Heart left ventricle (tissue), 16 donors: ENCODE measurements around the gene SEC24B. TPM values are rescaled to one million over a fixed set of nuclear protein-coding genes. Genes with fewer than 3 reads are reported as not detected.
A peak's percentile ranks its signal among the peaks of the same experiment; 100 is the strongest.

Experiments used
- ATAC-seq, 4 donors: fragments of 200-7000 bp; cut with Tn5 transposase; one replicate each; pipeline ENCODE4 v1.9.1; 2020 to 2022; ENCODE audit warnings: moderate library complexity in 4 of 4, mild to moderate bottlenecking in 3 of 4, moderate number of reproducible peaks in 1 of 4
- DNase-seq, 5 donors: peaks; one replicate each; pipeline ENCODE4 v3.0.0-alpha.2; 2020
- H3K27ac ChIP-seq, 12 donors: fragments of 200-600 bp; sonication (generic) in 4 of 12; one replicate each; pipeline versions ENCODE4 v1.5.0 to v1.8.0; 2016 to 2022; ENCODE audit warnings: mild to moderate bottlenecking in 2 of 12
- H3K27me3 ChIP-seq, 9 donors: fragments of 200-600 bp; sonication (generic) in 2 of 9; one replicate each; pipeline versions ENCODE4 v1.5.1 to v1.8.0; 2016 to 2022; ENCODE audit warnings: mild to moderate bottlenecking in 3 of 9
- H3K36me3 ChIP-seq, 9 donors: fragments of 200-600 bp; sonication (generic) in 2 of 9; one replicate each; pipeline versions ENCODE4 v1.5.0 to v1.8.0; 2018 to 2022; ENCODE audit warnings: mild to moderate bottlenecking in 2 of 9
- H3K4me1 ChIP-seq, 12 donors: fragments of 200-600 bp; sonication (generic) in 4 of 12; one replicate each; pipeline versions ENCODE4 v1.5.0 to v1.8.0; 2016 to 2022; ENCODE audit warnings: mild to moderate bottlenecking in 3 of 12
- H3K4me3 ChIP-seq, 12 donors: fragments of 200-600 bp; sonication (generic) in 4 of 12; one replicate each; pipeline versions ENCODE4 v1.5.0 to v1.8.0; 2017 to 2022; ENCODE audit warnings: mild to moderate bottlenecking in 9 of 12, moderate library complexity in 4 of 12
- H3K9me3 ChIP-seq, 12 donors: fragments of 200-600 bp; sonication (generic) in 4 of 12; one replicate each; pipeline versions ENCODE4 v1.5.0 to v1.8.0; 2016 to 2022; ENCODE audit warnings: mild to moderate bottlenecking in 1 of 12
- POLR2A ChIP-seq, 2 donors: fragments of 450-650 bp; IDR thresholded peaks; one replicate each; pipeline ENCODE4 v1.6.1; 2017; ENCODE audit warnings: antibody characterized with exemption in 2 of 2, mild to moderate bottlenecking in 2 of 2, moderate library complexity in 2 of 2
- WGBS, 4 donors: extraction: QIAGEN DNeasy Blood & Tissue Kit in 2 of 4; methylation state at CpG; one replicate each; pipeline versions ENCODE4 v1.1.5 to v1.1.7; 2013 to 2018; 5-methylcytosine and 5-hydroxymethylcytosine counted together
- intact Hi-C, 10 donors: fragments of 100-400 bp; cut with DNase I; formaldehyde crosslinking; loops; one replicate each; pipeline versions ENCODE4 v1.11.1 to v1.14.2; 2022
- polyA plus RNA-seq, 2 donors: library from polyadenylated mRNA; stranded (reverse); fragments of 200-250 nt; gene quantifications; one replicate each; pipeline ENCODE4 v1.2.3, GENCODE V29; 2013
- total RNA-seq, 9 donors: library from RNA; depleted of rRNA in 2 of 9; stranded (reverse); fragments of >200 nt in 2 of 9; fragmentation: NEBNext Ultra II Directional in 3 of 9; extraction: Animal tissue kit (Norgen Biotek cat#: 25700) in 3 of 9; gene quantifications; one replicate each; pipeline versions ENCODE4 v1.1.0 to v1.2.4, GENCODE V29; 2016 to 2023
- TF ChIP-seq, protein P1 (sequence below), 12 donors: fragments of 200-600 bp; sonication (generic) in 4 of 12; IDR thresholded peaks; one replicate each; pipeline versions ENCODE4 v1.5.0 to v1.8.0; 2018 to 2022; ENCODE audit warnings: antibody characterized with exemption in 12 of 12, mild to moderate bottlenecking in 5 of 12
- donor health status: ischemic (EF 13 %, LVEDD 7.1; RV severe dilation, severe dysfunction).
- donor health status: healthy with polysubstance abuse.
- donor health status: DM: no; HTN: yes; CAD: no.
- donor health status: DM: no; HTN: no; CAD: no.
- donor health status: ischemic (EF 25% LVEDD 6.9; RV normal size, moderate dysfunction).
- donor health status: ischemic (EF 25% LVEDD 5.7; RV mildly dilated, moderate dysfunction).
- donor health status: healthy.
- donor health status: DM: yes; HTN: yes; CAD: no.
- donor health status: ischemic (EF 35%, LVEDD 5.7; RV mildly dilated, moderate dysfunction).
- donor health status: nonischemic (EF 11% LVEDD 7.7; RV severe dilation, severe dysfunction).
- donor health status: DM: yes; HTN: yes; CAD: no.
- donor health status: PGD.
- donor health status: ischemic (EF 29% LVEDD 5.4; RV normal size, mild dysfunction).
- donor health status: nonischemic (EF 23%, LVEDD 6.1; RV moderate dilation, normal function).

Gene SEC24B
- total and polyA plus RNA-seq, 11 donors, result 5.8 to 34.8 (median 25.2) TPM

DNA sequence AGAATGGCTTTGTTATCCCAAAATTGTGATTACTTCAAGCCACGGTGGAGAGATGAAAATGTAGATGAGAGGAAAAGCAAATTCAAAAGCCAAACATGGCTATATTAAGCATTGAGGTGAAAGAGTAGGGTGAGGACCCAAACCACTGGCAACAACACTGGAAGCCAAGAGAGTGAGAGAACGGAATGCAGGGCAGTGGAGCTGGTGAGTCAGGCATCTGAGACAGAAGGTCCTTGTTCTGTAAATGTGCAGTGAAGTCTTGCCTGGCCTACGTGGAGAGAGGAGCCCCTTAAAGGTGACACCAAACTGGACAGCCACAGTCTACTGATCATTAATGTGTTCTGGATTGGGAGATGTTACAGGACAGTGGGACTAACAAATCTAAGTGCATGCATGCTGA lies 22.8 kb upstream of the SEC24B start:
- H3K4me1 ChIP-seq, result peaks cover 0 to 14% (median 5%) of the 10 kb centered on the region in 12 donors
- DNase-seq (no peak), ATAC-seq (no peak)
- no peak overlapping the region for H3K4me3 ChIP-seq
- no peaks in the 10 kb centered on the region for H3K9me3 ChIP-seq
- WGBS, 4 donors, result 83 to 91% (median 84%) methylated on average over 3 of the region's 3 CpGs
- H3K27me3 ChIP-seq, result no peaks in the 10 kb centered on the region
- intact Hi-C loops, result no loop called here
- no peaks in the 10 kb centered on the region for H3K36me3 ChIP-seq
- TF ChIP-seq POLR2A (IDR thresholded peaks at IDR 0.05), result no peak
- TF ChIP-seq, protein P1, sequence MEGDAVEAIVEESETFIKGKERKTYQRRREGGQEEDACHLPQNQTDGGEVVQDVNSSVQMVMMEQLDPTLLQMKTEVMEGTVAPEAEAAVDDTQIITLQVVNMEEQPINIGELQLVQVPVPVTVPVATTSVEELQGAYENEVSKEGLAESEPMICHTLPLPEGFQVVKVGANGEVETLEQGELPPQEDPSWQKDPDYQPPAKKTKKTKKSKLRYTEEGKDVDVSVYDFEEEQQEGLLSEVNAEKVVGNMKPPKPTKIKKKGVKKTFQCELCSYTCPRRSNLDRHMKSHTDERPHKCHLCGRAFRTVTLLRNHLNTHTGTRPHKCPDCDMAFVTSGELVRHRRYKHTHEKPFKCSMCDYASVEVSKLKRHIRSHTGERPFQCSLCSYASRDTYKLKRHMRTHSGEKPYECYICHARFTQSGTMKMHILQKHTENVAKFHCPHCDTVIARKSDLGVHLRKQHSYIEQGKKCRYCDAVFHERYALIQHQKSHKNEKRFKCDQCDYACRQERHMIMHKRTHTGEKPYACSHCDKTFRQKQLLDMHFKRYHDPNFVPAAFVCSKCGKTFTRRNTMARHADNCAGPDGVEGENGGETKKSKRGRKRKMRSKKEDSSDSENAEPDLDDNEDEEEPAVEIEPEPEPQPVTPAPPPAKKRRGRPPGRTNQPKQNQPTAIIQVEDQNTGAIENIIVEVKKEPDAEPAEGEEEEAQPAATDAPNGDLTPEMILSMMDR (IDR thresholded peaks at IDR 0.05), result no peak
- H3K27ac ChIP-seq, result no peak overlapping the region

- TF ChIP-seq POLR2A (IDR thresholded peaks at IDR 0.05), result no peak
- TF ChIP-seq, protein P1 (IDR thresholded peaks at IDR 0.05), result no peak
- Histone ChIP-seq H3K4me3 (no peak overlapping the region), H3K4me1 (peaks cover 0 to 14% (median 5%) of the 10 kb centered on the region in 12 donors), H3K9me3 (no peaks in the 10 kb centered on the region), H3K27ac (no peak overlapping the region), H3K27me3 (no peaks in the 10 kb centered on the region), H3K36me3 (no peaks in the 10 kb centered on the region)
- intact Hi-C loops, result no loop called here
- DNase-seq, result peak; percentile 35 to 75 (median 62)
- WGBS, 4 donors, result 23 to 58% (median 39%) methylated on average over 2 of the region's 2 CpGs
- ATAC-seq, result peak; percentile 71 to 83 (median 74)
These were observed 21.7 kb upstream of the SEC24B start for GRCh38 chr4:109411964-109412363.

GRCh38 chr4:109412776-109413175 lies 20.8 kb upstream of the SEC24B start:
- Histone ChIP-seq H3K27ac (no peak overlapping the region), H3K9me3 (no peaks in the 10 kb centered on the region), H3K4me3 (no peak overlapping the region), H3K27me3 (no peaks in the 10 kb centered on the region), H3K4me1 (peaks cover 0 to 14% (median 5%) of the 10 kb centered on the region in 12 donors), H3K36me3 (no peaks in the 10 kb centered on the region)
- no peak for TF ChIP-seq POLR2A (IDR thresholded peaks at IDR 0.05)
- TF ChIP-seq, protein P1 (IDR thresholded peaks at IDR 0.05), result no peak
- intact Hi-C loops, result no loop called here
- WGBS, 4 donors, result 71 to 91% (median 79%) methylated on average over 1 of the region's 1 CpG
- no peak for DNase-seq
- ATAC-seq, result peak in 3 of 4 donors; percentile 44 to 68 (median 65)

GRCh38 chr4:109414938-109415337 lies 18.7 kb upstream of the SEC24B start:
- no peaks in the 10 kb centered on the region for H3K27me3 ChIP-seq
- peaks cover 0 to 14% (median 5%) of the 10 kb centered on the region in 12 donors for H3K4me1 ChIP-seq
- WGBS, 4 donors, result 63 to 79% (median 65%) methylated on average over 1 of the region's 1 CpG
- H3K4me3 ChIP-seq, result no peak overlapping the region
- intact Hi-C loops, result no loop called here
- no peaks in the 10 kb centered on the region for H3K36me3 ChIP-seq
- ATAC-seq, result no peak
- H3K27ac ChIP-seq, result no peak overlapping the region
- H3K9me3 ChIP-seq, result no peaks in the 10 kb centered on the region
- DNase-seq, result no peak
- TF ChIP-seq, protein P1 (IDR thresholded peaks at IDR 0.05), result no peak
- TF ChIP-seq POLR2A (IDR thresholded peaks at IDR 0.05), result no peak
